Nephron (organoid): ENCODE data around the gene ZC3H4.

Source experiments
- H3K27ac Mint-ChIP-seq, 3 experiments: 2 replicates each; pipeline ENCODE4 v1.8.0; 2020; ENCODE audit warnings: mixed read lengths in 3 of 3, mild to moderate bottlenecking in 2 of 3, moderate library complexity in 1 of 3
- H3K27me3 Mint-ChIP-seq: 2 replicates; pipeline ENCODE4 v1.8.0; 2021; ENCODE audit warnings: low read depth, mild to moderate bottlenecking, moderate library complexity, mixed read lengths
- H3K36me3 Mint-ChIP-seq: 2 replicates; pipeline ENCODE4 v1.8.0; 2020; ENCODE audit warnings: low read depth, mixed read lengths
- H3K4me1 Mint-ChIP-seq: 2 replicates; pipeline ENCODE4 v1.8.0; 2020; ENCODE audit warnings: mixed read lengths
- H3K4me3 Mint-ChIP-seq, 3 experiments: 2 replicates each; pipeline ENCODE4 v1.8.0; 2020; ENCODE audit warnings: mild to moderate bottlenecking in 3 of 3, mixed read lengths in 3 of 3, moderate library complexity in 2 of 3
- H3K9me3 Mint-ChIP-seq: 2 replicates; pipeline ENCODE4 v1.8.0; 2020; ENCODE audit warnings: mixed read lengths
- CTCF ChIP-seq, 3 experiments: fragments of 200-600 bp; sonication (generic); IDR thresholded peaks; one replicate each; pipeline ENCODE4 v1.5.0; 2021; ENCODE audit warnings: antibody characterized with exemption in 3 of 3; ENCODE audit not compliant: unreplicated experiment in 3 of 3

The ZC3H4 gene

GRCh38 chr19:47097396-47098201, 16.0 kb downstream of the ZC3H4 start:
- peaks cover 23% of the 10 kb centered on the region for H3K36me3 Mint-ChIP-seq
- no peaks in the 10 kb centered on the region for H3K27me3 Mint-ChIP-seq
- H3K4me1 Mint-ChIP-seq: peaks cover 56% of the 10 kb centered on the region
- H3K4me3 Mint-ChIP-seq: no peak overlapping the region
- no peaks in the 10 kb centered on the region for H3K9me3 Mint-ChIP-seq
- no peak for TF ChIP-seq CTCF (IDR thresholded peaks at IDR 0.05; ENCODE audit: unreplicated experiment in 3 of 3)
- H3K27ac Mint-ChIP-seq: peak overlapping the region in 2 of 3 experiments; percentile 48 to 54

GRCh38 chr19:47096721-47097120, 16.9 kb downstream of the ZC3H4 start:
- Mint-ChIP-seq H3K27me3 (no peaks in the 10 kb centered on the region), H3K4me1 (peaks cover 52% of the 10 kb centered on the region), H3K9me3 (no peaks in the 10 kb centered on the region), H3K27ac (peak overlapping the region; percentile 9 to 54 (median 48)), H3K36me3 (peaks cover 29% of the 10 kb centered on the region), H3K4me3 (no peak overlapping the region)
- TF ChIP-seq CTCF (IDR thresholded peaks at IDR 0.05; ENCODE audit: unreplicated experiment in 3 of 3): no peak

- no peak for TF ChIP-seq CTCF (IDR thresholded peaks at IDR 0.05; ENCODE audit: unreplicated experiment in 3 of 3)
- Mint-ChIP-seq H3K27me3 (no peaks in the 10 kb centered on the region), H3K4me1 (peaks cover 52% of the 10 kb centered on the region), H3K36me3 (peaks cover 29% of the 10 kb centered on the region), H3K27ac (peak overlapping the region; percentile 48 to 77 (median 54)), H3K9me3 (no peaks in the 10 kb centered on the region), H3K4me3 (no peak overlapping the region)
Measured at GRCh38 chr19:47096100-47096704, 17.4 kb downstream of the ZC3H4 start.

GRCh38 chr19:47095476-47096099, 18.0 kb downstream of the ZC3H4 start:
- no peak for TF ChIP-seq CTCF (IDR thresholded peaks at IDR 0.05; ENCODE audit: unreplicated experiment in 3 of 3)
- no peak overlapping the region for H3K4me3 Mint-ChIP-seq
- no peaks in the 10 kb centered on the region for H3K27me3 Mint-ChIP-seq
- H3K36me3 Mint-ChIP-seq: peaks cover 34% of the 10 kb centered on the region
- H3K27ac Mint-ChIP-seq: peak overlapping the region; percentile 36 to 77 (median 54)
- H3K9me3 Mint-ChIP-seq: no peaks in the 10 kb centered on the region
- H3K4me1 Mint-ChIP-seq: peaks cover 52% of the 10 kb centered on the region

- H3K4me1 Mint-ChIP-seq: peaks cover 48% of the 10 kb centered on the region
- no peak for TF ChIP-seq CTCF (IDR thresholded peaks at IDR 0.05; ENCODE audit: unreplicated experiment in 3 of 3)
- peak overlapping the region; percentile 36 to 77 (median 54) for H3K27ac Mint-ChIP-seq
- H3K4me3 Mint-ChIP-seq: peak overlapping the region in 1 of 3 experiments; percentile 6
- H3K9me3 Mint-ChIP-seq: no peaks in the 10 kb centered on the region
- H3K27me3 Mint-ChIP-seq: no peaks in the 10 kb centered on the region
- H3K36me3 Mint-ChIP-seq: peaks cover 38% of the 10 kb centered on the region
Measured at GRCh38 chr19:47094557-47095475, 18.8 kb downstream of the ZC3H4 start.
